Suppressor macrophage treated with lipopolysaccharide for 1 hour (primary cell): ENCODE results near the gene ETDC.
A peak's percentile ranks its signal among the peaks of the same experiment; 100 is the strongest.
"Not testable (repeated sequence)": the region's sequence is repeated elsewhere in the genome, so short reads cannot be mapped to it uniquely, and the experiment has no call there.

Source experiments
- DNase-seq, 3 donors: peaks; one replicate each; pipeline ENCODE4 v3.0.0-alpha.2; 2020 to 2022

The ETDC gene

DNA sequence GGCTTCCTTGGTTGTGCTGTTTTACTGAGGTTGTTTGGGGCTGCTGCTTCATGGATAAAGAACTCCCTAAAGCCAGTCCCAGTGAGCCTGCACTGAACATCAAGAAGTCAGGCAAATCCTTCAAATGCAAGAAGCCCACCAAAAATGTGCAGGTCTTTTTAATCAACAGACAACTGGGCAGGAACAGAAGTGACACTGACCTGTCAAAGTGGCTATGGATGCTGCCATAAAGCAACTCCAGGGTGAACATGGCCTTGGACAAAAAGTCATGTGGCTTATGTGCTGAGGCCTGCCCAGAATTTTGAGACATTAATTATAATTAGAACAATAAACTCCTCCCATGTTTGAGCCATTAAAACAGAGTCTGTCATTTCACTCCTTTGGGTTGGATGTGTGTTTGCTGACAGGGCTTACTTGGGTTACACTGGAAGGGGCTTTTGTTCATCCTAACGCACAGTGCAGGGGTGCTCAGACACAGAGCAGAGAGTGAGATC lies at the start of gene ETDC:
ETDC (plus strand) TSS at position 51 of the 494 bp plus-strand sequence; CDS start at position 51, 0 bp downstream.
- DNase-seq = no peak

GRCh38 chrX:135260976-135261375 lies 48.3 kb upstream of the ETDC start:
- not testable (repeated sequence) for DNase-seq

- not testable (repeated sequence) for DNase-seq
Measured at GRCh38 chrX:135263376-135263775, 45.9 kb upstream of the ETDC start.

DNA sequence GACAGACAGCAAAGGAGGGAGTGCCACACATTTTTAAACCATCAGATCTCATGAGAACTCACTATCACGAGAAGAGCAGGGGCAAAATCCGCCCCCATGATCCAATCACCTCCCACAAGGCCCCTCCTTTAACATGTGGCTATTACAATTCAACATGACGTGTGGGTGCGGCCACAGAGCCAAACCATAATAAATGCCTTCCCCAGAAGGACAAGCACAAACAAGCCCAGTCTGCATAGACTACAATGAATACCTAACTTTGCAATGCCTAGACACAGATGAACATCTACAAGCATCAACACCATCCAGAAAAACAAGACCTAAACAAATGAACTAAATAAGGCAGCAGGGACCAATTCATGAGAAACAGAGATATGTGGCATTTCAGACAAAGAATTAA lies 45.1 kb upstream of the ETDC start:
- DNase-seq = no peak

DNA sequence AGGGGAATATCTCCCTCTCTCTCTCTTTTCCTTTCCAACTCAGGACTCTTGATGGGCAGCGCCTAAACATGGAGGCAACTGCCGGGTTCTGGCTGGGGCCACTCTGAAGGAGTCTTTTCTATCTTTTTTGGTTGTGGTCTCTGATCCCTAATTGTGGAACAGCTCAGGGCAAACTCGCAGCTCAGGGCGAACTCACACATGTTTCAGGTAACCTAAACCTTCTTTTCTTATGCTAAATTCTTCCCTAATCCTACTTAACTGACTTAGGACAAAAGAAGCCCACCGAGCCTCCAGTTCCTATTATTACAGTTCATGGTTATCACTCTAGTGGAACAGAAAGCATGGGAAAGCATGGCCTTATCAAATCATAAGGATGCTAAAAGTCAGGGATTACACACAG lies 36.1 kb upstream of the ETDC start:
- DNase-seq = no peak

DNA sequence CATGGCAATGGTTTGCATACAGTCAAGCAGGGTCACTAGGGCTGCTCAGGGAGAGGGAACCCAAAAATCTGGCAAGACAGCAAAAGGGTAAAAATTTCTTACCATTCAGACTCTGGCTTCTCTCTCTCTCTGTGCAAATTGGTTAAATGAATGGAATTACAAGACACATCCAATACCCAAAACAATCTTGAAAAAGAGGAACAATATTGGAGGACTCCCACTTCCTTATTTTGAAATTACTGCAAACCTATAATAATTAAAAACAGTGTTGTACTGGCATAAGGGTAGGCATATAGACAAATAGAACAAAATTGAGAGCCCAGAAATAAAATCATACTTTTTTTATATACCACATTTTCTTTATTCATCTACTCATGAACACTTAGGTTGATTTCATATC lies 33.3 kb upstream of the ETDC start:
- DNase-seq = no peak

- DNase-seq = no peak
Measured at GRCh38 chrX:135287266-135287823, 21.9 kb upstream of the ETDC start.

GRCh38 chrX:135295238-135295943 lies 13.9 kb upstream of the ETDC start:
- DNase-seq = peak; percentile 53 to 56 (median 55)

DNA sequence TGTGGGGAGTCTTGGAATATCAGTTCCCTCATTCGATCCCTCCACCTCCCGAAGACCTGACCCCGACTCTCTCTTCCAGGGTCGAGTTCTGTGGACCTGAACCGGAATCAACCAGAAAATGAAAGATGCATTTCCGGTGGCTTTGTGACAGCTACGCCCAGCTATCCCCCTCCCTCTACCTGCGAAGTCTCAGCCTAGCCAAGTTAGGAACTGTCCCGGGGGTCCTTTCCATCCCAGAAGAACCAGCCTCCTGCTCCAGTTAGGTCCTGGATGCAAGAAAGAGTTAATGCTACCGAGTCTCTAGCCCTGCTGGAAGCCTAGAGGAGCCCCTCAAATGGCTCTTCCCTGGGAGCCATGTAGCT lies 13.4 kb upstream of the ETDC start:
- no peak for DNase-seq

DNA sequence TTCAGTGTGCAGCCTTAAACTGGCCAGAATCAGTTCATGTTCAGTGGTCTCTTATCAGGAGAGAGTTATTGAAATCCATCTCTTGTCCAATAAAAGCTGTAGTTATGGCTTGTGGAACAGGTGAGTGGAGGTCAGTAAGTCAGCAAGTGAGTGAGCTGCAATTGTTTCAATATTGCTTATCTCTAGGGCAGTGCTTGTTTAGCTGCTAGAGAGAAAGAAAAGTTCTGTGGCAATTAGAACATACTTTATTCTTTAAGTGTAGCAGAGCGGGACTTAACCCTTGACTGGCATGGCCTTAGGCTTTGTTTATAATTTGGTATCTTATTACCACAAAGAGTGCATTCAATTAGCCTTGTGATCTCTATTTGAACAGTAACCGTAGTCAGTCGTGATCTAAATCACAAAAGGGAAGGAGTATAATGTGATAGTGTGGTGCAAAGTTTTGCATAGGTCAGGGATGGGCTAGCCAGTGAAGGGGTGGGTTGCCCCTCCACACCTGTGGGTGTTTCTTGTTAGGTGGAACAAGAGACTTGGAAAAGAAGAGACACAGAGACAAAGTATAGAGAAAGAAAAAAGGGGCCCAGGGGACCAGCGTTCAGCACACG lies 6.9 kb upstream of the ETDC start:
- DNase-seq = no peak

DNA sequence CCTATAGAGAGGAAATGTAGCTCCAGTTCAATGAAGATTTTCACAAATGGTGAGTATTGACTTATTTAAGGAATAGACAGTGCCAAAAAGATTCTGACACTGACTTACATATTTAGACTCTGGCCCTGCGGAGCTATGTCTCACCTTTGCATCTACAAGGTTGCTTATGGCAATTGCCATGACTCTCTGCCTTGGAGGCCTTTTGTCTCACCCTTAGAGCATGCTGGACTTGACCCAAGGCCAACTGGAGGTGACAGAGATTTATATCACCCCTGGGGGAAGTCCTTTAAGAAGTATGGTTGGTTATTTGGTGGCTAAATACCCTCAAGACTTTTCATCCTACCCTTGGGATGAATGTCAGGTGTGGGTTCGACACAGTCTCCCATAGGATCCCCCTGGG lies 4.5 kb upstream of the ETDC start:
- DNase-seq = no peak

- DNase-seq = peak; percentile 20 to 45 (median 23)
Measured at GRCh38 chrX:135307171-135307570, 2.1 kb upstream of the ETDC start.

- no peak for DNase-seq
Measured at GRCh38 chrX:135308345-135308855, 880 bp upstream of the ETDC start.

DNA sequence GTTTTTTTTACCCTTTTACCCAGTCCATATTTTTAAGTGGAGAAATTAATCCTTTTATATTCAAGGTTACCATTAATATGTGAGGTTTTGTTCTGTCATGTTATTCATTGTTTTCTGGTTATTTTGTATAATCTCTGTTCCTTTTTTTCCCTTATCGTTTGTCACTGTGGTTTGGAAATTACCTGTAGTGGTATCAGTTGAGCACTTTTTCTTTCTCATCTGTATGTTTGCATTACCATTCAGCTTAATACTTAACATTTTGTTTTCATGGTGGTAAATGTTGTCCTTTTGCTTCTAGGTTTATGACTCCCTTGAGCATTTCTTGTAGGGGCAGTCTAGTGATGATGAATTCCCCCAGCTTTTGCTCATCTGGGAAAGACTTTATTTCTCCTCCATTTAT lies 6.6 kb downstream of the ETDC start:
- DNase-seq = no peak

DNA sequence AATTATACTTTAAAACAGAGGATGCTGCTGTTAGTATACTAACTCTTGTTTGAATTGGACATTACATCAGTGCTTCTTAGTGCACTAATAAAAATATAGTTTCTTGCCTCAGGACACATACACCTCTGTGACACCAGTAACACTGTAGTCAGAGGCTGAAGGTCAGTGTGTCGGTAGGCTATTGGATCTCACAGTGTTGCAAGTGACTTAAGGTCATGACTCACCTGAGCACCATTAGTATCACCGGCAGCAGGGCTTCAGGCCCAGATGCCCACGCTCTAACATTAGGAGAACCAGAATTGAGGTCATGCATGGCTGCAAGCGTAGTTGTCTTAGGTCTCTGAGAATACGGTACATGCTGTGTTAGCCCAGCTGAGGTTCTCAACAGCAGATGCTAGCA lies 15.2 kb downstream of the ETDC start:
- no peak for DNase-seq

DNA sequence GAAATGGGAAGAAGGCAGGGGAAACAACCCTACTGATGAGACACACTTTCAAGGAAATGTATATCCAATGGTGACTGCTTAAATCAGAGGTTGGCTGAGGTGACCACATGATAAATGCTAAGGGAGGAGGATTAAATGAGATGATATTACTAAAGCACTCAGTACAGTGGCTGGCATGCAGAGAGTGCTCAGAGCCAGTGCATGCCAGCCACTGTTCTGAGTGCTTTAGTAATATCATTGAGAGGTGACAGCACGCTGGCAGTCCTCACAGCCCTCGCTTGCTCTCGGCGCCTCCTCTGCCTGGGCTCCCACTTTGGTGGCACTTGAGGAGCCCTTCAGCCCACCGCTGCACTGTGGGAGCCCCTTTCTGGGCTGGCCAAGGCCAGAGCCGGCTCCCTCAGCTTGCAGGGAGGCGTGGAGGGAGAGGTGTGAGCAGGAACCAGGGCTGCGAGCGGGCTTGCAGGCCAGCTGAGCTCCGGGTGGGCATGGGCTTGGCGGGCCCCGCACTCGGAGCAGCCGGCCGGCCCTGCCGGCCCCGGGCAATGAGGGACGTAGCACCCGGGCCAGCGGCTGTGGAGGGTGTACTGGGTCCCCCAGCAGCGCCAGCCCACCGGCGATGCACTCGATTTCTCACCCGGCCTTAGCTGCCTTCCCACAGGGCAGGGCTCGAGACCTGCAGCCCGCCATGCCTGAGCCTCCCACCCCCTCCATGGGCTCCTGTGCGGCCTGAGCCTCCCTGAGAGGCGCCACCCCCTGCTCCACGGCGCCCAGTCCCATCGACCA lies 15.9 kb downstream of the ETDC start:
- DNase-seq = not testable (repeated sequence)

GRCh38 chrX:135327299-135327698 lies 18.0 kb downstream of the ETDC start:
- no peak for DNase-seq

DNA sequence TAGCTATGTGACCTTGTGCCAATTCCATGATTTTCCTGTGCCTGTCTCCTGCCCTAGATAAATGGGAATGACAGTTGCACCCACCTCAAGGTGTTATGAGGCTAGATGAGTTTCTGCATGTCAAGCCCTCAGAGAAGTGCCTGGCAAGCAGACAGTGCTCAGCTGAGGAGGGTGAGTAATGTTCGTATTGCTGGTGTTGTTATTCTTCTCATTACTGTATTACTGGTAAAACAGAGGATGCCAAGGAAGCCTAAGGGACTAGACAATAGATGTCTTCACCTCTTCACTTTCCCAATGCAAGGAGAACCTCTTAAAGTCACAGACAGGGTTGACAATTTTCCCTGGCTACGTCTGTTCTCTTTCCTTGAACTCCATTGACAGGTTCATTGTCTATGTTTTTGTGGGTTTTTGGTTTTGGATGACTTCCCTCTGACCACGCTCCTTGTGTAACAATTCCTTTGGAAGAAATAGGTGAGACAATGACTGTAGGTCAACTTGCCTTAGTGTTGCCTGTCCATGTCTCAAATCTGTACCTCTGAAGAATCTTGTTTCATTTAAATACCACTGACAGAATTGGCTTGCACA lies 19.2 kb downstream of the ETDC start:
- no peak for DNase-seq

GRCh38 chrX:135330706-135331105 lies 21.4 kb downstream of the ETDC start:
- DNase-seq = no peak

GRCh38 chrX:135331525-135331924 lies 22.2 kb downstream of the ETDC start:
- DNase-seq = no peak

- no peak for DNase-seq
Measured at GRCh38 chrX:135340831-135341230, 31.6 kb downstream of the ETDC start.

- no peak for DNase-seq
Measured at GRCh38 chrX:135345107-135345589, 35.9 kb downstream of the ETDC start.

DNA sequence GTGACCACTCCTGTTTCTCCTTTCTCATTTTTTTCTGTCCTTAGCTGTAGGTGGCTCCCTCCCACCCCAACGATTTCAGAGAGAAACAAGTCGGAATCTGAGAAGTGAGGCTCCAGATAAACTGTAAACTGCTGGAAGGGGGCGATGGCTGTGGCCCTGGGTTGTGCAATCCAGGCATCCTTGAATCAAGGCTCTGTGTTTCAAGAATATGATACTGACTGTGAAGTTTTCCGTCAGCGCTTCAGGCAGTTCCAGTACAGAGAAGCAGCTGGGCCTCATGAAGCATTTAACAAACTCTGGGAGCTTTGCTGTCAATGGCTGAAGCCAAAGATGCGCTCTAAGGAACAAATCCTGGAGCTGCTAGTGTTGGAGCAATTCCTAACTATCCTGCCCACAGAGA lies 37.7 kb downstream of the ETDC start:
- DNase-seq = peak in 1 of 3 donors; percentile 3
